HTERT RPE-1 (cell line): ENCODE data around the gene DENND6B.

ENCODE experiments used
- in situ Hi-C: fragments of 300-500 bp; cut with MboI; formaldehyde crosslinking; loops from 4 replicates; pipeline ENCODE4 v1.14.3; 2020; ENCODE audit warnings: low sequenced_read_pairs

The DENND6B gene

DNA sequence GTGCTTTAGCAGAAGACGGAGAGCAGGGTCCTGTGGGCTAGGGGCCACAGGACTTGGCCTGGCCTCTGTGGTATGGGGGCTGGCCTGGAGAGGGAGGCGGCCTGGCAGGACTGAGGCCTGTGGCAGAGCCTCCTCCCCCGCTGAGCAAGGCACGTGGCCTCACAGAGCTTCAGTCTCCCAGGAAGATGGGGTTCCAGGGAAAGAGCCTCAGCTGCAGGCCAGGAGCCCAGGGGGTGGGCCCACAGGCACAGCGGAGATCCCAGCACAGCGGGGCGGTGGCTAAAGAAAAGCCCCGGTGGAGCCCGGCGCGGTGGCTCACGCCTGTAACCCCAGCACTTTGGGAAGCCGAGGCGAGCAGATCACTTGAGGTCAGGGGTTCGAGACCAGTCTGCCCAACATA is 67.5 kb downstream of the DENND6B start:
- in situ Hi-C loops: no loop called here
